OCI-LY7 (cell line): ENCODE results near the gene CCDC102B.

Source experiments
- EZH2phosphoT487 ChIP-seq: fragments of 200-600 bp; sonication (generic); IDR thresholded peaks from 2 replicates; pipeline ENCODE4 v1.6.1; 2018; ENCODE audit warnings: low read depth, borderline replicate concordance, mild to moderate bottlenecking, mixed run types, antibody characterized with exemption, low read length, moderate library complexity, mixed read lengths
- TF ChIP-seq, protein P1 (sequence below): fragments of 200-600 bp; sonication (generic); conservative IDR thresholded peaks from 2 replicates; pipeline ENCODE4 v1.5.1; 2014; ENCODE audit warnings: mild to moderate bottlenecking, antibody characterized with exemption, low read length, moderate library complexity, mixed read lengths

DNA sequence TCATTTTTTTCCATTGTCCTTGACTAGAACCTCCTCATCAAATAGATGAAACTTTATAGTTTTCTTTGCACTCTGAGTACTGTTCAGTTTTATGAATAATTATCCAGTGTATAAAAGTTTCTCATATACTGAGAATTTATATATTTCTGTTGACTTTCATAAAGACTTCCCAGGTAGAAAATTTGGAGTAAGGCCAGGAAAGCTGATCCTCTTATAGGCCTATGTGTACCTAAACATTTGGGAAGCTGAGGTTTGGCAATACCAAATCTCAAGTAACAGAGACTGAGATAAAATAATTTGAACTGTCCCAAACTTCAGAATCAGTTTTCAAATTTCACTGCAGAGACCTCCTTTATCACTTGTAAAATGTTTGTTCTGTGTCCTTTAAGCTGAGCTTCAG is 43.4 kb downstream of the CCDC102B start:
- TF ChIP-seq, protein P1, sequence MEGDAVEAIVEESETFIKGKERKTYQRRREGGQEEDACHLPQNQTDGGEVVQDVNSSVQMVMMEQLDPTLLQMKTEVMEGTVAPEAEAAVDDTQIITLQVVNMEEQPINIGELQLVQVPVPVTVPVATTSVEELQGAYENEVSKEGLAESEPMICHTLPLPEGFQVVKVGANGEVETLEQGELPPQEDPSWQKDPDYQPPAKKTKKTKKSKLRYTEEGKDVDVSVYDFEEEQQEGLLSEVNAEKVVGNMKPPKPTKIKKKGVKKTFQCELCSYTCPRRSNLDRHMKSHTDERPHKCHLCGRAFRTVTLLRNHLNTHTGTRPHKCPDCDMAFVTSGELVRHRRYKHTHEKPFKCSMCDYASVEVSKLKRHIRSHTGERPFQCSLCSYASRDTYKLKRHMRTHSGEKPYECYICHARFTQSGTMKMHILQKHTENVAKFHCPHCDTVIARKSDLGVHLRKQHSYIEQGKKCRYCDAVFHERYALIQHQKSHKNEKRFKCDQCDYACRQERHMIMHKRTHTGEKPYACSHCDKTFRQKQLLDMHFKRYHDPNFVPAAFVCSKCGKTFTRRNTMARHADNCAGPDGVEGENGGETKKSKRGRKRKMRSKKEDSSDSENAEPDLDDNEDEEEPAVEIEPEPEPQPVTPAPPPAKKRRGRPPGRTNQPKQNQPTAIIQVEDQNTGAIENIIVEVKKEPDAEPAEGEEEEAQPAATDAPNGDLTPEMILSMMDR = no peak
- no peak for TF ChIP-seq EZH2phosphoT487
